HG03558 (cell line): ENCODE results near the gene LAMP1.
"Not testable (repeated sequence)": the region's sequence is repeated elsewhere in the genome, so short reads cannot be mapped to it uniquely, and the experiment has no call there.

Experiments used
- ATAC-seq: cut with Tn5 transposase; IDR thresholded peaks from one replicate; pipeline ENCODE4 v1.9.1; 2021; ENCODE audit warnings: moderate number of reproducible peaks; ENCODE audit not compliant: unreplicated experiment; ENCODE audit errors: extremely low read depth

LAMP1 gene

DNA sequence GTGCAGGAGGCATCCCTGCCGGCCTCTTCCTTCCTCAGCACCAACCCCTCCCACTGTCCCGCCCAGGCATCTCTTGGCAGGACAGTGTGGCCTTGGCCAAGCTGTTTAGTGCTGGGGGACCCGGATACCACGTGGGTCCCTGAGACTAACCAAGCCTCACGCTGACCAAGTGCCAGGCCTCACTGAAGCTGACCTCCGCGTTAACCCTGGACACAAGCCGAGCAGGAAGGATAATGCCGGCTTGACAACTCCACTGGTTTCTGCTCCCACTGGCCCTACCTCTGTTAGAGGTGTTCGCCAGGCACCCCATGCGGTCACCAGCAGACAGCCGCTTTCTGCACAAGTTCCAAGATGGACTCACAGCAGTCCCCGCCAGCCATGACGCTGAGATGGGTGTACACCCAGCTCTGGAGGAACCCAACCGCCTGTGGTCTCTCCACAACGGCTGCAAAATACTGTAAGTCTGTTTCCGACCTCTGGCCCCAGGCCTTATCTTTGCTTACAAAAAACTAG is 54.5 kb downstream of the LAMP1 start:
- no peak for ATAC-seq

- ATAC-seq, result no peak
Observed at GRCh38 chr13:113353254-113353653, 56.2 kb downstream of the LAMP1 start.

GRCh38 chr13:113354831-113355610 is 58.0 kb downstream of the LAMP1 start:
- no peak for ATAC-seq

DNA sequence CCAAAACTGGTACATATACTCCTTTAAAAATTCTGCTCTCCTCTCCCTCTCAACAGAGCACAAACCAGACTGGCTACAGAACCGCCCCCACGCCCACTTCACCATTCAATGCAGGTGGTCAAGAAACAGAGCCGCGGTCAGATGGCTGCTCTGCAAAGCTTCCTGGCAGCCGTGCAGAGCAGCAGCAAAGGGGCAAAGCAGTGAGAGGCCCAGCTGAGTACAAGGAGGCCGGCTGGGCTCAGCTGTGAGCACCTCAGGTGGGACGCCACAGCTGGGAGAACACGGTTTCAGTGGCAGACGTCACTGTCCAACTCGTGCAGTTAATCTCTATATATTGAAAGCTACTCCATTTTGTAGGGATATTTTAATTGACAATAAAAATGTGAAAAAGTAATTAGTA is 58.6 kb downstream of the LAMP1 start:
- no peak for ATAC-seq

DNA sequence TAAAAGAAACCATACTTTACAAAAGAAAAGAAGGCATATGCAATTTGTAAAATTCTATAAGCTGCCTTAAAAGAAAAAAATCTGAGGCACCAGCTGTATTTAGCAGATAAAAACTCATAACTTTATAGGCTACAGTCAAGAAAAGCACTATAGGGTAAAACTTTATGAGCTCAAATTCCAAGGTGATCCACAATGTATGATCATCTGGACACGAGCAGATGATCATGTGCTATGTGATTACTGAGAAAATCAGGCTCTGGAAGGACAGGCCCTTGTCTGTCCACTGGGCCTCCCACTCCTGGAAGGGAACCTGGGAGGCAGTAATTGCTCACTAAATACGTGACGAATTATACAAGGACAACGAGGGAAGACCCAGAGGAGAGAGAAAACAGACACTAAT is 59.6 kb downstream of the LAMP1 start:
- ATAC-seq, result no peak

GRCh38 chr13:113357529-113357928 is 60.5 kb downstream of the LAMP1 start:
- ATAC-seq, result no peak

DNA sequence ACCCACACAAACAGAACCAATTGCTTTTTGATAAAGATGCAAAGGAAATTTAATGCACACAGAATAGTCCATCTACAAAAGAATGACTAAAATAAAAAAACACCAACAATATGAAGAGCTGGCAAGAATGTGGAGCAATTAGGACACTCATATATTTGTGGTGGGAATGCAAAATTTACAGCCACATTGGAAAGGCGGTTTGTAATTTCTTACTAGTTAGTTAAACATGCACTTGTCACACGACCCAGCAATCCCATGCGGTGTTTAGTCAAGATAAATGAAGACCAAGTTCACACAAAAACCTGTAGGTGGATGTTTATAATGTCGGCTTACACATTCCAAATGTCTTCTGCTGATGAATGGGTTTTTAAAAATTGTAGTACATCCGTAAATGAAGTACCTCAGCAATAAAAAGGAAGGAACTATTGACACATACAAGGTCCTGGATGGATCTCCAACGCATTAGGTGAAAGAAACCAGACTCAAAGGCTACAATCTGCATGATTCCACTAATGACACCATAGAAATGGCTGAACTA is 61.7 kb downstream of the LAMP1 start:
- no peak for ATAC-seq

- no peak for ATAC-seq
Observed at GRCh38 chr13:113359571-113359970, 62.5 kb downstream of the LAMP1 start.

GRCh38 chr13:113360446-113360845 is 63.4 kb downstream of the LAMP1 start:
- no peak for ATAC-seq

- ATAC-seq, result no peak
Observed at GRCh38 chr13:113361406-113361805, 64.4 kb downstream of the LAMP1 start.

GRCh38 chr13:113364311-113364889 is 67.4 kb downstream of the LAMP1 start:
- no peak for ATAC-seq

- no peak for ATAC-seq
Observed at GRCh38 chr13:113364901-113365582, 68.0 kb downstream of the LAMP1 start.

DNA sequence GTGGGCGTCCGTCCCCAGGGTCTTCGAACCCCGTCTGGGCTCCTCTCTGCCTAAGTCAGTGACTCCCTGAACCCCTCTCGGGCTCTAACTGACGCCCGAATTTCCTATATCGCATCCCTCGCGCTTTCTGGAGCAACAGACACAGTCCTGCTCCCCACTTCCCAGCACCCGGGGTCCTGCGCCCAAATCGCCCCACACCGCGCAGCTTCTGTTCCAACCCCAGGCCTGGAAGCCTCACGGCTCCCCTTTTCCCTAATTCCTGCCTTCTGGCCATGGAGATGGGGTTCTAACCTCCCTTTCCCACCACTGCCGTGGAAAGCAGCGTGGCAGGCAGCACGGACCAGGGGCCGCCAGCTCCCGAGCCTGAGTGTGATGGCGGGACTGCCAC is 68.5 kb downstream of the LAMP1 start:
- no peak for ATAC-seq

- no peak for ATAC-seq
Observed at GRCh38 chr13:113365971-113366588, 69.0 kb downstream of the LAMP1 start.

GRCh38 chr13:113367020-113367560 is 70.1 kb downstream of the LAMP1 start:
- ATAC-seq, result no peak

DNA sequence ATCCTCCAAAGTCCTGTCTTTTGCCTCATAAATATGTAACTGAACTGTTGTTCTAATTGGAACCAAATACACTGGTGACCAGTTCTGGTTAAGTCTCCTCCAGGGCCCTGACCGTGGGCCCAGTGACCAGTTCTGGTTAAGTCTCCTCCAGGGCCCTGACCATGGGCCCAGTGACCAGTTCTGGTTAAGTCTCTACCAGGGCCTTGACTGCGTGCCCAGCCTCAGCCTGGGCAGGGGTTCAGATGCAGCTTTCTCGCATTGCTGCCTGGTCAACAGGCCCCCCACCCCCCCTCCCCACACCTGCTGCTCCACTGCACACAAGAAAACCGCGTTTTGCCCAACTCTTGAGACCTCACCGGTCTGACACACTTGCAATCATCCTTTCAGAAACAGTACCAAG is 70.7 kb downstream of the LAMP1 start:
- ATAC-seq, result no peak

GRCh38 chr13:113368353-113368752 is 71.3 kb downstream of the LAMP1 start:
- not testable (repeated sequence) for ATAC-seq

GRCh38 chr13:113369189-113369588 is 72.2 kb downstream of the LAMP1 start:
- ATAC-seq, result no peak

- ATAC-seq, result no peak
Observed at GRCh38 chr13:113369881-113370280, 72.8 kb downstream of the LAMP1 start.

DNA sequence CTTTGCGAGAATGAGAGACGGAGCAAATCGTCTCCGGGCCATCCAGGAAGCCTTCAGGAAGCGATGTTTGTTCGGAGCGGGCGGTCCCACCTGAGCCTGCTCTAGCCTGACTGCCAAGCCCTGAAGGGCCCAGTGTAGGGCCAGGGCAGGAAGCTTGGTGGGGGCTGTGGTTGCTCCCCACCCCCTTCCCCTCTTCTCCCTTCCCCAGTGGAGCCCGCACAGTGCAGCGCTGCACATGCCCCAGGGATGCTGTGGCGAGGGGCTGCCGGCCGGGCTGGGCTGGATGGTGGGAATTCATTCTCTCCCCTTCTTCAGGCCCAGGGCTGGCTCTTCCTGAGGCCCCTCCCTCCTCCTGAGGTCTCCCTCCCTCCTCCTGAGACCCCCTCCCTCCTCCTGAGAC is 74.0 kb downstream of the LAMP1 start:
- no peak for ATAC-seq
